Ishikawa (cell line): Measurements from ENCODE around the gene ASIC2.

Experiments
- EGR1 ChIP-seq: IDR thresholded peaks from 2 replicates; pipeline ENCODE4 v1.6.1; 2012
- EP300 ChIP-seq: IDR thresholded peaks from 2 replicates; pipeline ENCODE4 v1.6.1; 2012; ENCODE audit warnings: borderline replicate concordance
- FOXM1 ChIP-seq: IDR thresholded peaks from 2 replicates; pipeline ENCODE4 v1.6.1; 2012; ENCODE audit warnings: low read depth, borderline replicate concordance
- ZBTB7A ChIP-seq: IDR thresholded peaks from 2 replicates; pipeline ENCODE4 v1.6.1; 2012; ENCODE audit warnings: low read depth

GRCh38 chr17:33196883-33197282 lies 96.2 kb downstream of the ASIC2 start:
- no peak for TF ChIP-seq ZBTB7A
- TF ChIP-seq EGR1: no peak
- TF ChIP-seq FOXM1: no peak
- no peak for TF ChIP-seq EP300
